GM19397 (cell line): ENCODE results near the gene GIMAP5.
"Not testable (repeated sequence)": the region's sequence is repeated elsewhere in the genome, so short reads cannot be mapped to it uniquely, and the experiment has no call there.

Experiments used
- ATAC-seq: cut with Tn5 transposase; IDR thresholded peaks from one replicate; pipeline ENCODE4 v1.9.1; 2021; ENCODE audit warnings: mild to moderate bottlenecking, moderate library complexity; ENCODE audit not compliant: unreplicated experiment

The GIMAP5 gene

DNA sequence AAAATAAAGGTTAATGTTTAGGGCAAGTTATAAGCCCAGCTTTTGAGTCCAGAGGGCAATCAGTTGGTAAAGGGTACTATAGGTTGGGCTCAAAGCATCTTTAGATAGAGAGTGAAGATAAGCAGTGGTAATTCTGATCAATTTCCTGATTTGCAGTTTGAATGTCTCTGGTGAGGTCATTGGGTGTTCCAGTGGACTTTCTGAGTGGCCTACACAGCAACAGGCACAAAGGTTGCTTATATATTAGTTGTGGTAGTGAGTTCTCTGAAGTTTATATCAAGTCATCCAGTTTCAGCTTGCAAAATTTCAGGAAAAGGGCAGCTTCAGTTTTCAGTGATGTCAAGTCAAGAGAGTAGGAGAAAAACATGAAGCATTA lies 29.1 kb downstream of the GIMAP5 start:
- ATAC-seq: no peak

DNA sequence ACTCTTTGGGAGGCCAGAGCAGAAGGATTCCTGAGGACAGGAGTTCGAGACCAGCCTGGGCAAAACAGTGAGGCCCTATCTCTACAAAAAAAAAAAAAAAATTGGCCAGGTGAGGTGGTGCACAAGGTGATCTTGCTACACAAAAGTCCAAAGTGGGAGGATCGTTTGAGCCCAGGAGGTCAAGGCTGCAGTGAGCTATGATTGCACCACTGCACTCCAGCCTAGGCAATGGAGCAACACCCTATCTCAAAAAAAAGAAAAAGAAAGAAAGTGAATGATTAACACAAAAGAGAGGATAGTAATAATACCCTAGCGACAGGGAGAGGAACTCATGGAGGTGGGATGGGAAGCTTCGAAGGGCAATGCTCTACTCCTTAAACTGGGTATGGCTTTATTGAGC lies 32.5 kb downstream of the GIMAP5 start:
- ATAC-seq: no peak

DNA sequence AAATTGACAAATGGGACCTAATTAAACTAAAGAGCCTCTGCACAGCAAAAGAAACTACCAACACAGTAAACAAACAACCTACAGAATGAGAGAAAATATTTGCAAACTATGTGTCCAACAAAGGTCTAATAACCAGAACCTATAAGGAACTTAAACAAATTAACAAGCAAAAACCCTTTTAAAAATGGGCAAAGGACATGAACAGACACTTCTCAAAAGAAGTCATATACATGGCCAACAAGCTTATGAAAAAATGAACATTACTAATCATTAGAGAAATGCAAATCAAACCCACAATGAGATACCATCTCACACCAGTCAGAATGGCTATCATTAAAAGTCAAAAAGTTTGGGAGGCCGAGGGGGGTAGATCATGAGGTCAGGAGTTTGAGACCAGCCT lies 36.9 kb downstream of the GIMAP5 start:
- ATAC-seq: not testable (repeated sequence)

DNA sequence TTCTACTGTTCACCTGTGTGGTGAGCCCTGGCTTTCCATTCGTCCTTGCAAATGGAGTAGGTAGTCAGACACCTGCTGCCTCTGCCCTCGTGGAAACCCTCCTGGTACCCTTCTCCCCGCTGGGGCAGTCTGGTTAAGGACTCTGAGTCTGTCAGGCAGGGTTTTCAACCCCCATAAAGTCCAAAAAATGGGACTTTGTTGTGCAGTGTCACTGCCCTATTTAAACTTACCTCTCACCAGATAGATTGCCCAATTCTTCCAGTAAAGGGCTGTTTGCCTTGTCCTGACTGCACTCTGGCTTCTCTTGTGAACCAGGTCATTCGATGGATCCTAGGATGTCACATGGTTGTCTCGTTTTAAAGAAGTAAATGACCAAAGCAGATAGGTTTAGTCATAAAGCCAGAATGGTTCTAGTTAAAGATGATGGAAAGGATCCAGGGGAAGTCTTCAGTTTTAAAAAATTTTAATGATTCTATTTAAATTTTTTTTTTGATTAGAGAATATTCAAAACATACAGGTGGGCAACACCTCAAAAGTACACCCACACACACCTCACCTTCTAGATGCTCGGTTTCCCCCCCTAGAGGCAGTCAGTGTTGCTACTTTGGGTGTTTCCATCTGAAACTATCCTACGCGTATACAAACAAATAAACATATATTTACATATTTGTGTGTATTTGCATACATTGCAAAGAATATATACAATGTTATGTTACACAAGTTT lies 41.0 kb downstream of the GIMAP5 start:
- ATAC-seq: no peak

DNA sequence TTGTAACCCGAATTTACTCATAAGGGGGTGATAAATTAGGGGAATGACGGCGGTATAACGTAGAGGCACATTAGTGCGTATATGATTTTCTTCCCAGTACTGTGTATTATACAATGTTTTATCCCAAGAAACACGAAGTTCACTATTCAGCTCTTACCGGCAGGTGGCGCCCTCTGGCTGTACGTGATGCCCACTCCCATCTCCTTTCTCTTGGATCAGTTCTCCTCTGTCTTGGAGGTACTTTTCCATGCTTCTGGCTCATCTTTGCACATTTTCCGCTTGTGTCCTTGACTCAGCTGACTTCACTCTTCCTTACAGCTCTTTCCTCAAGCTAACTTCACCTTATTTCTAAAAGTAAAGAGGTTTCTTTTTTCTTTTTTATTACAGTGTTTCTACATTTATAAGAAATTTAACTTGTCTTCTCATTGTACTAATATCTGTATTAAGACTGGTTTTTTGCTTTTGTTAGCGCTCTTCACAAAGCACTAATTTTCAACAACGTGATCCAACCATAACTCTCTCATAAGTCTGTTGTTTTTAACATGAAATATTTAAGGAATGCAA lies 41.6 kb downstream of the GIMAP5 start:
- no peak for ATAC-seq

DNA sequence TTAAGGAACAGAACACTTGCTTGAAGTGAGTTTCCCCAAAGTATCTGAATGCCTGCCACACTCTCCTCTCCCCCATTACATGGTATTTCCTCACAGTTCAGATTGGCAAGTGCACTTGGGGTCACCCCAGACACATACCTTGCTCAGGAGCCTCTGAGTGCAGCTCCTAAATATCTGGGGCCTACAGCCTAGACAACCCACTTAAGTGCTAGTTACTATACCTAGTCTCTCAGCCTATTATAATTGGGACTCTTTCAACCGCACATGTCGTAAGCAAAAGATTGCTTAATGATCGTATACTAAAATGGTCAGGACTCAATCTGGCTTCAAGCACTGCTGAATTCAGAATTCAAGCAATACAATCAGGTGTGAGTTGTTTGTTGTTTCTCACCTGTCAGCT lies 43.1 kb downstream of the GIMAP5 start:
- no peak for ATAC-seq

DNA sequence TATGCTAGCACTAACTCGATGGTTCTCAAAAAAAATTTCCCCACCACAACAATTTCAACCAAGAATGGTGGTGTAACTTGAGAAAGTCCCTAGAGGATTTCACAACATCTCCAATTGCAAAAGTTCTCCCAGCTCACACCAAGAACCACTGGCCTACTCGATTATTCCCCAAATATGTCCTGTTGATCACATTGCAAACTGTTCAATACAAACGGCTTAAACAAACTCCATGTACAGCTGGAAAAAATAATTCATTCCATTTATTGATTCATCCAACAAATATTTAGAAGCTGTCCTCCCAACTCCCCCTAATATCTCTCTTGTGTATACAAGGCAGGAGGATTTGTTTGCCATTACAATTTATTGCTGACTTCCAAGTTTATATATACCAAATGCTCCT lies 43.9 kb downstream of the GIMAP5 start:
- no peak for ATAC-seq

DNA sequence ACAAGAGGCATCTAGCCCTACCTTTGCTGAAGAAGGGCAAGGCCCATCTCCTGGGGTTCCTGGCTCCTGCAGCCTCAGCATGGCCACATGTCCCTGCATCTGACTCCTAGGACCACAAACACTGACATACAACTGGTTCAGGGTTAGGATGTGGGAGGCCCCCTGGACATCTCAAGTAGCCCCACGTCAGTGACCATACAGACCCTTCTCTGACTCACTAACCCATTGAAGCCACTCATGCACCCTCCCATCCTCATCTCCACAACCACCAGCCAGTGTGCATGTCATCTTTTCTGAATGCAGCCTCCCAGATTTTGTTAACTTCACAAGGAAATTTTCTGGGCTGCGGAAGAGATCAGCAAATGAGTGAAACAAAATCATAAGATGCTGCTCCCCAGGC lies 44.7 kb downstream of the GIMAP5 start:
- no peak for ATAC-seq

DNA sequence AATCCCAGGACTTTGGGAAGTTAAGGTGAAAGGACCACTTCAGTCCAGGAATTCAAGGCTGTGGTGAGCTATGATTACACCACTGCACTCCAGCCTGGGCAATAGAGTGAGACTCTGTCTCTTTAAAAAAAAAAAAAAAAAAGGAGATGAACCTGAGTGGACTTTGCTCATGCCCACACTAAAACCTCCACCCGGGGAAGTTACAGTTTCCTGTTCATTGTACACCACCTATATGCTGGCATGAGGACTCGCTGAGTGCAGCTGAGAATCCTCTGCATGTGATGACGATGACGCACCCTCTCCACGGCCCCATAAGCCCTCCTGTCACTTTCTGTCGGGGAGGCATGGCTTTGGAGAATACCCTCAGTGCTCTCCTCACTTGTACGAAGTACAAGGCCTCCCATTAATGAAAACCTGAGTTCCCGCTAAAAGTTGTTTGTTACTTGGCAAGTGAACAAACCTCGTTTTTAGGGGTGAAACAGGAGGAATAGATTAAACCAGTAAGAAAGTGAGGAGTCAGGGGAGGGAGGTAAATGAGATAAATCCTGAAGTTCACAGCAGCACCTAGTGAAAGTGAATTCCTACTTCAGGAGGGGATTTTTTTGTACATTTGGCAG lies 47.0 kb downstream of the GIMAP5 start:
- ATAC-seq: no peak

DNA sequence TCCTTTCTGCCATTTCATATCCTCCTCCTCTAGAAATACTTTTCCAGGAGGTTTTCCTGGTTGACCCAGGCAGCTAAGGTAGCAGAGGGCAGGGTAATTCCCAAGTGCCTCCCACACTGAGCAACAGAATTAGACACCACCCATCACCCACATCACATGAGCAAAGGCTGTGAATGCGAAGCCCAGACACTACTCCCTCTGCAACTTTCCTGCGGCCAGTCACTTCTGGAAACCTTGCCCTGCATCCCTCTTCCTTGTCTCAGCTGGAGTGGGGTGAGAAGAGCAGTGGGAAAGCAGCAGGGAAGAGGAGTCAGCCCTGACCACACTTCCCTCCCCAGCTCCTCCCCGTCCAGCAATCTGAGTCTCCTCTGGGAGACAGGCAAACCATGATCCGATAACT lies 47.7 kb downstream of the GIMAP5 start:
- ATAC-seq: no peak

DNA sequence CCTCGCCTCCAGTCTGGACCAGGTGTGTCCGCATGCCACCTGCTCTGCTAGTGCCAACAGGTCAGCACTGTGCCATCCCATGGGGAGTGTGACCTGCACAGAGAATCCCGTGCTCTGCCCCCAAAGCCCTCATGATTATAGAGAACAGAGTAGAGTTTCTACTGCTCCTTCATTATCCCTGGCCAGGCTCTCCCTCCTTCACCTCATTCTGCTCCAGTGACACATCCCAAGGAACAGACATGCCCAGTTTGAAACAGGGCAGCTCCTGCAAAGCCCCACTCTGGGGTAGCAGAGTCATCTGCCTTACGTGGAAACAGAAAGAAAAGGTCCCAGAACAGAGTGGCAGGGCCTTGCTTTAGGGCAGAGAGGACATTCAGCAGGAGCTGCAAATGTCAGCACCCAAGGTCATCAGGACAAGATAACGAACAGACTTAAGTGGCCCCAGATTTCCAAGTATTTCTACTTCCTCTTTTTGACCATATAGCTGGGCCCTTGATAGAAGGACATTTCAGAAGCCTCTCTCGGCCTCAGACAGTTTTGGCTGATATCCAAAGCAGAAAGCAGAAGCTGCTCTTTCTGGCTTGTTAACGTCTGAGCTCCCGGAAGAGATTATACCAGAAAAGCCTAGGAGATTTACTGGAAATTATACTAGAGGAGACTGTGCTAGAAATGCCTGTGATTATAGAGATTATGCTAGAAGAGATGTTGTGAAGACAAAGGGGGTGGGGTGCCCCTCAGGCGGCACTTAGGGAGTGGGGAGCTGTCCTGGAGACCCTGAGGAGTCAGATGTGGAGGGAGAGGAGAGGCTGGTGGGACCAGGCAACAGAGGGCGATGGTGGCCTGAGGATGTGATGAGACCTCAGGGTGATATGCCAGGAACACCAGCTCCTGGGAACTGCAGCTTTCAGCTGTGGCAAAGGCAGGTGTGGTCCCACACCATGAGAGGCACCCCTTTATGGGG lies 50.4 kb downstream of the GIMAP5 start:
- no peak for ATAC-seq

DNA sequence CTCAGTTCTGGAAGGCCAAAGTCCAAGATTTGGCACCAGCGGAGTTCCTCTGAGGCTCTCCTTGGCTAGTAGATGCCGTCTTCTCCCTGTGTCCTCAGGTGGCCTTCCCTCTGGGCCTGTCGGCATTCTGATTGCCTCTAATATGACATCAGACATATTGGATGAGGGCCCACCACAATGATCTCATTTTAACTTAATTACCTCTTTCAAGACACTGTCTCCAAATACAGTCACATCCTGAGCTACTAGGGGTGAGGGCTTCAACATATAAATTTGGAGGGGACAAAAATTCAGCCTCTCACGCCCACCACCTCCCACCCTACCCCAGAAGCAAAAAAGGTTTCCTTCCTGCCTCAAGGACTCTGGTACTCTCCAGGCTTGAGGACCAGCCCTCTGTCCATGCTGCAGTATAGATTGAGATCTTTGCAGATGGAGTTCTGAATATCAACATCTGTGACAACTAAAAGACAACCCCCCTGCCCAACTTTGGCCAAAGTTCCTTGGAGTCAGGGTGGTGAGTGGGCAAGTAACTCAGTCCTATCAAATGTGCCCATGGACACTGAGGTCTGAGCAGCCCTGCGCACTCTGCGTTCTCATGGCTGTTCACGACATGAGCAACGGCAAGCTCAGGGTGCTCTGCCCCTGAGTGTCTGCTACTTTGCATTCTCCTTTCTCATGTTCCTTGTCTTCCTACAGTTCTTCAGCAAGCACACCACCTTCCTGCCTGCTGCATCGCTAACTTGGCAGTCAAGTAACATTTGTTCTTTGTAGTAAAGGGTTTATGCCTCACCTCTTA lies 51.5 kb downstream of the GIMAP5 start:
- ATAC-seq: no peak

DNA sequence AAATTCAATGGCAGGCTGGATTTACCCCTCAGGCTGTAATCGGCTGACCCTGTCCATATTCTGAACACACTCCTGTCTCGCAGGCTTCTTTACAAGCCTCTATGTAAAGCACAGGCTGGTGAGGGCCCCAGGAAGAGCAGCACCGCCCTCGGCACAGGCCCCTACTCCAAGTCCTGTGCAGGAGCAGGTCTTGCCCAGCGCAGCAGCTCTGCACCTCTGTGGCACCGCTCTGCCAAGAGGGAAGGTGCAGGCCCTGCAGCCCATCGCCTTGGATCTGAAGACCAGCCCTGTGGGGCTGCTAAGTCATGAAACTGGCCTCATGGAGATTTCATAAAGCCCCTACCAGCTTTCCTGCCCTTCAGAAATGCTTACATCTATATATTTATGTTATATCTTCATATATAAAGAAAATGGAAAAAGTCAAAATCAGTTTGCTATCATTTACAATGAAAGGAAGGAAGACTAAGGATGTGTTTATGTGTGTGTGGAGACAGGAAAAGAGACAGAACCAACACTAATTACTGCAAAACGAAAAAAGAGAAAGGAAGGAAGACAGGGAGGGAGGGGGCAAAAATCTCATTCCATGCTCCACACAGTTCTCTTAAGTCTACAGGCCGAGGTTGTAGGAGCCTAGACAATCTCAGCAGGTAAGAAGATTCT lies 53.3 kb downstream of the GIMAP5 start:
- no peak for ATAC-seq

DNA sequence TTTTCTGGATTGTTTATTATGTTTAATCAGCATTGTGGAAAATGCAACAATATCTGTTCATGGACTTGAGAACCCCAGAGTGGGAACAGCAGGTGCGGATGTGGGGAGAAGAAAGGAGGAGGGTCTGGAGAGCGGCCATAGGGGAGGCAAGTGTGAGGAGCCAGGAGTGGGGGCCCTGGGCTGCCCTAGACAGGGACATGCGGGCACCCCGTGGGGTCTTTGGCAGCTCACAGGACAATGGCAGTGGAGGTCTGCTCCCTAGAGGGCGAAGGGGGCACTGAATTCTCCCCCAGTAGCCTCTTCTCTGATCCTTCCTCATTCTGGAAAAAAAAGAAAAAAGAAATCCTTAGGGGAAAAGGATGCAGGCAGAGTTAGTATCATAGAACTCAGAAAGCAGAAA lies 54.1 kb downstream of the GIMAP5 start:
- no peak for ATAC-seq

DNA sequence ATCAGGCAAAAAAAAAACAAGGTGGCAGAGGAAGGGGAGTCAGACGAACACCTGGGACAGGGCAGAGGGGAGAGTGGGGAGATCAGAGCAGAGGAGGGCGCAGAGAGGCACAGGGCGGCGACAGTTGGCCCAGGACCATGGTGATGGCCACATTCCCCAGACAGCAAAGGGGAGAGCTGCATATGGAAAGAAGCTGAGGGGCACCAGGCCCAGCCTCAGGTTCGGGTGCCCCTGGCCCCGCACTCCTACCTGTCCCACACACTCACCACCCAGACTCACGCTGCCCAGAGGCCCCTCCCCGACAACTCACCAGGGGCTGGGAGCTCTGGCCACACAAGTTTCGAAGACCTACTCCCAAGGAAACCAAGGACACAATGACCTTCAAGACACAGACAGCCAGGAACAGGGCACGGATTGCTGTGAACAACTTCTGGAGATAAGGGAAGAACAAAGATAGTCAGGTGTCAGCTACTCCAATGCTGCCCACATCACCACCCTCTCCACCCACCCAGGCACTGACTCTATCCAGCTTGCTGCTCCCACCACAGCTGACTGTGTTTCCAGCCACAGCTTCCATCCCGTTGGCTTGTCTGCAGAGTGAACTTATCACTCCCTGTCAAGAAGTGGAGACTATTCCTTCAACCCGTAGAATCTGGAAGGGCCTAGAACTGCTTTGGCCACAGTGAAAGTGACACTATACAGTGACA lies 54.7 kb downstream of the GIMAP5 start:
- no peak for ATAC-seq
